Neuronal stem cell (in vitro differentiated cells): ENCODE results near the gene REM1.

Experiments
- DNase-seq: peaks from one replicate; pipeline ENCODE4 v3.0.0-alpha.2; 2013; ENCODE audit warnings: low spot score
- H2AFZ ChIP-seq: one replicate; pipeline ENCODE4 v1.6.1; 2013; ENCODE audit warnings: mild to moderate bottlenecking, low read length, inconsistent platforms
- H2AK5ac ChIP-seq: 2 replicates; pipeline ENCODE4 v1.6.1; 2013; ENCODE audit warnings: low read depth, mild to moderate bottlenecking, inconsistent platforms, low read length, moderate library complexity, mixed read lengths
- H2BK120ac ChIP-seq: 2 replicates; pipeline ENCODE4 v1.6.1; 2013; ENCODE audit warnings: low read depth, mild to moderate bottlenecking, inconsistent platforms, low read length, moderate library complexity, mixed read lengths
- H2BK12ac ChIP-seq: one replicate; pipeline ENCODE4 v1.6.1; 2013; ENCODE audit warnings: low read length, inconsistent platforms
- H2BK15ac ChIP-seq: 2 replicates; pipeline ENCODE4 v1.6.1; 2013; ENCODE audit warnings: mild to moderate bottlenecking, low read length, inconsistent platforms, mixed read lengths
- H2BK5ac ChIP-seq: one replicate; pipeline ENCODE4 v1.6.1; 2013; ENCODE audit warnings: inconsistent platforms, mild to moderate bottlenecking, low read length, moderate library complexity
- H3K14ac ChIP-seq: one replicate; pipeline ENCODE4 v1.6.1; 2013; ENCODE audit warnings: low read length, inconsistent platforms
- H3K18ac ChIP-seq: 2 replicates; pipeline ENCODE4 v1.6.1; 2013; ENCODE audit warnings: low read length, inconsistent platforms
- H3K23ac ChIP-seq: 2 replicates; pipeline ENCODE4 v1.6.1; 2013; ENCODE audit warnings: low read depth, mild to moderate bottlenecking, mixed read lengths, low read length, inconsistent platforms; ENCODE audit not compliant: poor library complexity
- H3K27ac ChIP-seq: replicated peaks from 3 replicates; pipeline ENCODE4 v1.5.1; 2013; ENCODE audit warnings: low read length, inconsistent platforms
- H3K27me3 ChIP-seq, 3 experiments: 2 replicates each; pipeline ENCODE4 v1.6.1; 2013; ENCODE audit warnings: low read length in 3 of 3, mild to moderate bottlenecking in 2 of 3, inconsistent platforms in 1 of 3, low read depth in 1 of 3, mixed read lengths in 1 of 3, moderate library complexity in 1 of 3; ENCODE audit not compliant: control insufficient read depth in 3 of 3, insufficient read depth in 3 of 3
- H3K36me3 ChIP-seq, 2 donors: replicated peaks in 1 of 2; 2 replicates each; pipeline ENCODE4 v1.6.1; 2013; ENCODE audit warnings: low read length in 2 of 2; ENCODE audit not compliant: control insufficient read depth in 2 of 2, insufficient read depth in 2 of 2
- H3K4ac ChIP-seq: 2 replicates; pipeline ENCODE4 v1.6.1; 2013; ENCODE audit warnings: inconsistent platforms, mild to moderate bottlenecking, low read length, moderate library complexity
- H3K4me1 ChIP-seq, 2 donors: 1 replicate in 1 of 2; 2 replicates in 1 of 2; pipeline ENCODE4 v1.6.1; 2013; ENCODE audit warnings: low read length in 2 of 2, low read depth in 1 of 2; ENCODE audit not compliant: control insufficient read depth in 2 of 2, insufficient read depth in 1 of 2
- H3K4me2 ChIP-seq: one replicate; pipeline ENCODE4 v1.6.1; 2013; ENCODE audit warnings: mild to moderate bottlenecking, low read length, inconsistent platforms; ENCODE audit not compliant: insufficient read depth, poor library complexity, severe bottlenecking
- H3K4me3 ChIP-seq, 2 donors: 2 replicates each; pipeline ENCODE4 v1.5.1; 2013; ENCODE audit warnings: low read length in 2 of 2, mild to moderate bottlenecking in 2 of 2, inconsistent platforms in 1 of 2, moderate library complexity in 1 of 2
- H3K79me1 ChIP-seq: one replicate; pipeline ENCODE4 v1.6.1; 2013; ENCODE audit warnings: low read depth, mild to moderate bottlenecking, inconsistent platforms, low read length, moderate library complexity
- H3K9ac ChIP-seq: one replicate; pipeline ENCODE4 v1.6.1; 2013; ENCODE audit warnings: mild to moderate bottlenecking, low read depth, low read length, inconsistent platforms; ENCODE audit not compliant: poor library complexity
- H3K9me3 ChIP-seq, 2 donors: replicated peaks in 1 of 2; 2 replicates each; pipeline versions ENCODE3 to v1.6.1; 2013; ENCODE audit warnings: low read length in 2 of 2, mild to moderate bottlenecking in 2 of 2, inconsistent platforms in 1 of 2, low read depth in 1 of 2, mixed read lengths in 1 of 2, moderate library complexity in 1 of 2; ENCODE audit not compliant: control insufficient read depth in 2 of 2, insufficient read depth in 1 of 2
- H4K8ac ChIP-seq: one replicate; pipeline ENCODE4 v1.6.1; 2013; ENCODE audit warnings: low read depth, mild to moderate bottlenecking, inconsistent platforms, low read length, moderate library complexity
- H4K91ac ChIP-seq: one replicate; pipeline ENCODE4 v1.6.1; 2013; ENCODE audit warnings: low read length, low read depth, mild to moderate bottlenecking, inconsistent platforms; ENCODE audit not compliant: poor library complexity
- WGBS, 2 donors: extraction: QIAGEN DNeasy Blood & Tissue Kit; methylation state at CpG; one replicate each; pipeline ENCODE4 v1.1.7; 2013; ENCODE audit warnings: missing lambda C conversion rate in 2 of 2, mixed read lengths in 1 of 2; ENCODE audit not compliant: insufficient read length in 2 of 2, insufficient replicate concordance in 1 of 2; ENCODE audit errors: extremely low coverage in 2 of 2; 5-methylcytosine and 5-hydroxymethylcytosine counted together

The REM1 gene

DNA sequence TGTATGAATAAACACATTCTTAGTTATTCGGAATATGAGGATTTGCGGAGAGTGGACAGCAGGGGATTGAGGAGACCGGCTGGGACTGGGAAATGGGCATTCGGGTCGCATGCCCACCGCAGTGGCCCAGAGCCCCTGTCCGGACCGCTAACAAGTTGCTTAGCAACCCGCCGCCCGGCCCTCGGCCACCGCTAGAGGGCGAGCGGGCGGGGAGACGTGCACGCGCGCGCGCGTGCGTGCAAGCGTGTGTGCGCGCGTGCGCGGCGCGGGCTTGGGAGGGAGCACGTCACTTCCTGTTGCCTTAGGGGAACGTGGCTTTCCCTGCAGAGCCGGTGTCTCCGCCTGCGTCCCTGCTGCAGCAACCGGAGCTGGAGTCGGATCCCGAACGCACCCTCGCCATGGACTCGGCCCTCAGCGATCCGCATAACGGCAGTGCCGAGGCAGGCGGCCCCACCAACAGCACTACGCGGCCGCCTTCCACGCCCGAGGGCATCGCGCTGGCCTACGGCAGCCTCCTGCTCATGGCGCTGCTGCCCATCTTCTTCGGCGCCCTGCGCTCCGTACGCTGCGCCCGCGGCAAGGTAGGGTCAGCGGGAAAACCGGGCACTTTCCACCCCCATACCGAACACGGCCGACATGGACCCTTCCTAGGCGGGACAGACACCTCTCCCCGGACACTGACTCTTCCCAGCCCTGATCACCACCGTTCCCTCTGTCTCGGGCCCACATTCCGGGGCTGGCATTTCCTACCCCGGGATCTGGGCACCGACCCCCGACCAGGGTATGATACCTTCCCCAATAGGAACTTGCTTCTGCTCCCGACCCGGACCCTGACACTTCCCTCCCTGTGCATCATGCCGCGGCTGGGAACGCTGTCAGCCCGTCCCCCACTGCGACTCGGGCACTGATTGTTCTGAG lies 39.3 kb downstream of the REM1 start, which contains the start of gene HM13:
Gene HM13, plus strand, starts transcription at position 289 of the 918 bp plus-strand sequence. Its CDS starts 110 bp downstream, at position 399.
- H3K9me3 ChIP-seq = no peaks in the 10 kb centered on the region
- no peaks in the 10 kb centered on the region for H3K27me3 ChIP-seq
- H2BK12ac ChIP-seq = peak within 1 kb of the TSS; percentile 8
- peak within 1 kb of the TSS; percentile 40 for H3K14ac ChIP-seq
- H3K36me3 ChIP-seq = peaks cover 2 to 26% of the 10 kb centered on the region in 2 donors
- no peak within 1 kb of the TSS for H3K27ac ChIP-seq
- DNase-seq = peak; percentile 93
- H3K4me3 ChIP-seq = peak within 1 kb of the TSS; percentile 96 to 99
- H3K4ac ChIP-seq = no peak within 1 kb of the TSS
- H3K4me2 ChIP-seq = peak within 1 kb of the TSS; percentile 99
- H2BK5ac ChIP-seq = peak within 1 kb of the TSS; percentile 85
- H4K8ac ChIP-seq = peak within 1 kb of the TSS; percentile 17
- H2BK120ac ChIP-seq = no peak within 1 kb of the TSS
- peak within 1 kb of the TSS; percentile 94 for H2AFZ ChIP-seq
- H3K4me1 ChIP-seq = peaks cover 8 to 9% of the 10 kb centered on the region in 2 donors
- H3K18ac ChIP-seq = peak within 1 kb of the TSS; percentile 97
- H3K9ac ChIP-seq = peak within 1 kb of the TSS; percentile 99
- peak within 1 kb of the TSS; percentile 53 for H2BK15ac ChIP-seq
- H4K91ac ChIP-seq = no peak within 1 kb of the TSS
- peak within 1 kb of the TSS; percentile 86 for H3K23ac ChIP-seq
- peaks cover 16% of the 10 kb centered on the region for H3K79me1 ChIP-seq
- no CpG with 5 or more reads among the region's 86 CpGs for WGBS, 2 donors
- H2AK5ac ChIP-seq = peak within 1 kb of the TSS; percentile 79

DNA sequence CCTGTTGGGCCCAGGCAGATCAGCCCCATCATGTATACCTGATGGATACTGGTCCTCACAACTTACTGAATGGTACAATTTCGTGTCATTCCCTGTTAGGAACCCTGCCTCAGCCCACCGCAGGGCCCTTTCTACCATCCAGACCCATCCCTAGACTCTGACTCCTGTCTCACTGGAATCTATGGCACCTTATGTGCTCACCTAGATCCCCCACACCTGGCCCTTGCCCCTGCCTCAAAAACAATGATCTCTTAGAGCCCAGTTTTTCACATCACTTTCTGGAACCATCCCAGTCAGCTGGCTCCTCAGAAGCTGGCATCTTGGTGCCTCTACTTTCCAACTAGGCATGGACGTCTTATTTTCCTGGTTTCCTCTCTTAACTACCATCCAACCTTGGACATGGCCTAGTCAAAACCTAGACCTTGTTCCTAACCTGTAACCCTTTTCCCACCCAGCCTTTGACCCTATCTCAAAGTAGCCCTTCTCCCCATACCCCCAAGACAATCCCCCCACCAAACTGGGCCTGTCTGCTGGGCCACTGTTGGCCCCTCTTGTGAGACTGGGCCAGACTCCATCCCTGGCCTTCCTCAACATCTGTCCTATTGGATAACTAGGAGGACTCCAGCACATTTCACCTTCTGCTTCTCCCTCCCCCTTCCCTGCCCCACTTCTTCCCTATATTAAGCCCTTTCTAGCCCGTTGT lies 40.1 kb downstream of the REM1 start:
- peak overlapping the region; percentile 85 for H2BK5ac ChIP-seq
- H2BK120ac ChIP-seq = no peak overlapping the region
- no peaks in the 10 kb centered on the region for H3K27me3 ChIP-seq
- H4K91ac ChIP-seq = no peak overlapping the region
- no peak overlapping the region for H2BK15ac ChIP-seq
- peak overlapping the region; percentile 33 for H3K18ac ChIP-seq
- H3K4me1 ChIP-seq = peaks cover 8 to 9% of the 10 kb centered on the region in 2 donors
- no CpG with 5 or more reads among the region's 4 CpGs for WGBS, 2 donors
- H3K14ac ChIP-seq = peak overlapping the region; percentile 40
- DNase-seq = no peak
- H3K4ac ChIP-seq = no peak overlapping the region
- H3K27ac ChIP-seq = no peak overlapping the region
- peak overlapping the region; percentile 17 for H4K8ac ChIP-seq
- H3K36me3 ChIP-seq = peaks cover 3 to 33% of the 10 kb centered on the region in 2 donors
- H3K23ac ChIP-seq = peak overlapping the region; percentile 86
- H2AFZ ChIP-seq = peak overlapping the region; percentile 94
- no peaks in the 10 kb centered on the region for H3K9me3 ChIP-seq
- H2AK5ac ChIP-seq = peak overlapping the region; percentile 79
- peaks cover 16% of the 10 kb centered on the region for H3K79me1 ChIP-seq
- peak overlapping the region; percentile 96 to 99 for H3K4me3 ChIP-seq
- no peak overlapping the region for H2BK12ac ChIP-seq
- H3K9ac ChIP-seq = peak overlapping the region; percentile 99
- peak overlapping the region; percentile 99 for H3K4me2 ChIP-seq

DNA sequence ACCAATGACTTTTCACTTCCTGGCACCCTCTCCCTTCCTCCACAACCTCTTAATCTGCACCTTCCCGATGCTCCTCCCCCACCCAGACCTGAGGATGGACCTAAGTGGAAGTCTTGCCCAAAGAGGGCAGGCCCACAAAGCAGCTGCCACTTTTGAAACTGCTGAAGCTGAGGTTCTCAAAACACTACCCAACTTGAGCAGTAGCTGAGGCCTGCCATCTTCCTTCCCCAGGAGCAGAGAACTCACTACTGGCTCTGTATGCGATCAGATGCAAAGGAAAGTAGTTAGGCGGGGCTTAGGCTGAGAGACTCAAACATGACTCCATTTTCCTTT lies 40.7 kb downstream of the REM1 start:
- no peak overlapping the region for H3K14ac ChIP-seq
- no peak overlapping the region for H2BK12ac ChIP-seq
- no peaks in the 10 kb centered on the region for H3K27me3 ChIP-seq
- peaks cover 16% of the 10 kb centered on the region for H3K79me1 ChIP-seq
- H2AK5ac ChIP-seq = no peak overlapping the region
- H2BK15ac ChIP-seq = no peak overlapping the region
- WGBS, 2 donors = no CpG with 5 or more reads among the region's 3 CpGs
- no peak overlapping the region for H3K4ac ChIP-seq
- no peak overlapping the region for H4K8ac ChIP-seq
- H3K4me3 ChIP-seq = peak overlapping the region in 1 of 2 donors; percentile 96
- H3K9ac ChIP-seq = no peak overlapping the region
- H3K4me1 ChIP-seq = peaks cover 8 to 9% of the 10 kb centered on the region in 2 donors
- H4K91ac ChIP-seq = no peak overlapping the region
- no peak overlapping the region for H3K27ac ChIP-seq
- H3K4me2 ChIP-seq = no peak overlapping the region
- H3K23ac ChIP-seq = no peak overlapping the region
- no peaks in the 10 kb centered on the region for H3K9me3 ChIP-seq
- H2BK5ac ChIP-seq = no peak overlapping the region
- no peak overlapping the region for H2AFZ ChIP-seq
- no peak for DNase-seq
- H3K18ac ChIP-seq = no peak overlapping the region
- no peak overlapping the region for H2BK120ac ChIP-seq
- peaks cover 3 to 36% of the 10 kb centered on the region in 2 donors for H3K36me3 ChIP-seq

DNA sequence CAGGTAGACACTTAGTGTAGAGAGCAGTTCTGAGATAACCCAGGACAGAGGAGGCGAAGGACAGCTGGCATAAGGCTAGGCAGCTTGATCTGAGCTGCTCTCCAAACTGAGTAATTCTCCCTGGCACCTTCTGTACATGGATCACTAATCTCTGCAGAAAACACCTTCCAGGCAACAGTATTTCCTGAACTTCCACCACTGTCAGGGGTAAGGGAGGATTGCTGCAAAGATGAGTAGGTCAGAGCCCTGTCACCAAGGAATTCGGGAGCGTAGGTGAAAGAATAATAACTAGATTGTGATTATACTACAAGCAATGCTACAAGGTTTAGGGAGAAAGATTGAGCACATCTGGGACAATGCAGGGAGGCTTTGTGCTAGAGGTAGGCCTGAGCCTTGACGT lies 41.1 kb downstream of the REM1 start:
- Histone ChIP-seq H3K27ac (no peak overlapping the region), H2BK15ac (no peak overlapping the region), H4K8ac (no peak overlapping the region), H2BK12ac (no peak overlapping the region), H2AFZ (no peak overlapping the region), H2BK120ac (no peak overlapping the region), H2AK5ac (no peak overlapping the region), H4K91ac (no peak overlapping the region), H3K9me3 (no peaks in the 10 kb centered on the region), H3K4me3 (peak overlapping the region in 1 of 2 donors; percentile 96), H3K9ac (no peak overlapping the region), H3K4me2 (no peak overlapping the region), H3K23ac (no peak overlapping the region), H3K4ac (no peak overlapping the region), H3K4me1 (peaks cover 8 to 9% of the 10 kb centered on the region in 2 donors), H2BK5ac (no peak overlapping the region), H3K14ac (no peak overlapping the region), H3K79me1 (peaks cover 16% of the 10 kb centered on the region), H3K18ac (no peak overlapping the region), H3K27me3 (no peaks in the 10 kb centered on the region), H3K36me3 (peaks cover 3 to 38% of the 10 kb centered on the region in 2 donors)
- no CpG with 5 or more reads among the region's 4 CpGs for WGBS, 2 donors
- DNase-seq = no peak
